OCI-LY1 (cell line): ENCODE data around the gene TRPC4AP.

Experiments
- CTCF ChIP-seq: fragments of 200-600 bp; sonication (generic), shearing (Covaris generic); IDR thresholded peaks from 2 replicates; pipeline ENCODE4 v1.5.1; 2017; ENCODE audit warnings: mild to moderate bottlenecking, antibody characterized with exemption, low read length, moderate library complexity, mixed read lengths
- EZH2 ChIP-seq: fragments of 200-600 bp; sonication (generic), shearing (Covaris generic); IDR thresholded peaks from 2 replicates; pipeline ENCODE4 v1.8.0; 2017; ENCODE audit warnings: borderline replicate concordance, mixed run types, mild to moderate bottlenecking, antibody characterized with exemption, low read length, moderate library complexity, mixed read lengths

- TF ChIP-seq CTCF (no peak), EZH2 (no peak)
Measured at GRCh38 chr20:35134880-35135279, 42.3 kb upstream of the TRPC4AP start.
